ENCODE data around the gene MITF. TPM values are rescaled to one million over a fixed set of nuclear protein-coding genes. Genes with fewer than 3 reads are reported as not detected.

MITF gene
- total RNA-seq, 4 donors from 2014 or later, result 12.2 to 20.9 (median 17.1) TPM

DNA sequence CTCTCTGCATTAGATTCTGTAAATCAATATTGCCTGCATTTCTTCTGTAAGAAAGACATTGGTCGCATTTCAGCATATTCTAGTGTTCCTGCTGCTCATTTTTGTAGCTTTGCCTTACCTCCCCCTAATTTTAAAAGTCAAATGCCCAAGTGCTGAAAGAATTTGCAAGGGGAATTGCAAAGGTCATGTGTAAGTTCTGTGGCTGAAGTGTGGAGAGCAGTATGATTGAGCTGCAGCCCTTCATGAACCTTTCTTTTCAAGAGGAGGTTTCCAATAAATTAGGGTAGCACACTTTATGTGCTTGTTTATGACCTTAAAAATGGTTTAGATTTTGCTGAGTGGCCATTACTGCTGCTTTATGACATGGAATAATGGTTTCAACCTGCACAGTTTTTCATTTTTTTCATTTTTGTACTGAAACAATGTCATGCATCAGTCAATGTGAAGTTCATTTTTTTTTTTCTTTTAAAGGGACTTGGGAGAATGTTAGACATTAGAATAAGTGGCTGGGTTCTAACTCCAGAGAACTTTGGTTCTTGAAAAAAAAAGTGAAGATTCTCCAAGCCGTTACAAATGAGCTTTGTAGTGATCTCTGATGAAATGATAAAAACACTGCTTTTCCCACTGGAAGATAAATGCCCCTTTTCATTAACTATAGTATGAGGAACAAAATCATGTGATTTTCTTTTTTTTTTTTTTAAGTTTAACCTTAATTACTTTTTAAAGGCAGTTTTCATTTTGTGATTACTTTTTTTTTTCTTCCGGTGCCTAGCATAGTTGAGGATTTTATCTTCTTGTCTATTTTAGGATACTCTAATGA, 99.6 kb downstream of the MITF start:
- H3K36me3 ChIP-seq, result no peaks in the 10 kb centered on the region
- DNase-seq, result no peak
- H3K4me1 ChIP-seq, result peaks cover 0 to 11% (median 3%) of the 10 kb centered on the region in 4 donors
- H3K27me3 ChIP-seq, result no peaks in the 10 kb centered on the region
- intact Hi-C loops (cut with DNase I; ENCODE audit: low total_unique reads), result no loop called here
- TF ChIP-seq EP300 (IDR thresholded peaks at IDR 0.05; ENCODE audit: low read depth) (no peak), POLR2A (IDR thresholded peaks at IDR 0.05) (no peak), POLR2AphosphoS5 (IDR thresholded peaks at IDR 0.05) (no peak)
- TF ChIP-seq, protein P1, sequence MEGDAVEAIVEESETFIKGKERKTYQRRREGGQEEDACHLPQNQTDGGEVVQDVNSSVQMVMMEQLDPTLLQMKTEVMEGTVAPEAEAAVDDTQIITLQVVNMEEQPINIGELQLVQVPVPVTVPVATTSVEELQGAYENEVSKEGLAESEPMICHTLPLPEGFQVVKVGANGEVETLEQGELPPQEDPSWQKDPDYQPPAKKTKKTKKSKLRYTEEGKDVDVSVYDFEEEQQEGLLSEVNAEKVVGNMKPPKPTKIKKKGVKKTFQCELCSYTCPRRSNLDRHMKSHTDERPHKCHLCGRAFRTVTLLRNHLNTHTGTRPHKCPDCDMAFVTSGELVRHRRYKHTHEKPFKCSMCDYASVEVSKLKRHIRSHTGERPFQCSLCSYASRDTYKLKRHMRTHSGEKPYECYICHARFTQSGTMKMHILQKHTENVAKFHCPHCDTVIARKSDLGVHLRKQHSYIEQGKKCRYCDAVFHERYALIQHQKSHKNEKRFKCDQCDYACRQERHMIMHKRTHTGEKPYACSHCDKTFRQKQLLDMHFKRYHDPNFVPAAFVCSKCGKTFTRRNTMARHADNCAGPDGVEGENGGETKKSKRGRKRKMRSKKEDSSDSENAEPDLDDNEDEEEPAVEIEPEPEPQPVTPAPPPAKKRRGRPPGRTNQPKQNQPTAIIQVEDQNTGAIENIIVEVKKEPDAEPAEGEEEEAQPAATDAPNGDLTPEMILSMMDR (IDR thresholded peaks at IDR 0.05), result no peak
- in situ Hi-C loops (cut with MboI; ENCODE audit: low pct_ligation_motif_present in 1 of 4, low pct_unique_long_range_greater_than_20kb in 1 of 4, low sequenced_read_pairs in 3 of 4), result no loop called here
- peaks cover 0 to 7% of the 10 kb centered on the region in 2 donors for H3K9me3 ChIP-seq
- no peak overlapping the region for H3K4me3 ChIP-seq
- WGBS, 2 donors (ENCODE audit: low coverage in 1 of 2), result 78 to 89% methylated on average over 3 of the region's 3 CpGs
- H3K27ac ChIP-seq, result no peak overlapping the region

DNA sequence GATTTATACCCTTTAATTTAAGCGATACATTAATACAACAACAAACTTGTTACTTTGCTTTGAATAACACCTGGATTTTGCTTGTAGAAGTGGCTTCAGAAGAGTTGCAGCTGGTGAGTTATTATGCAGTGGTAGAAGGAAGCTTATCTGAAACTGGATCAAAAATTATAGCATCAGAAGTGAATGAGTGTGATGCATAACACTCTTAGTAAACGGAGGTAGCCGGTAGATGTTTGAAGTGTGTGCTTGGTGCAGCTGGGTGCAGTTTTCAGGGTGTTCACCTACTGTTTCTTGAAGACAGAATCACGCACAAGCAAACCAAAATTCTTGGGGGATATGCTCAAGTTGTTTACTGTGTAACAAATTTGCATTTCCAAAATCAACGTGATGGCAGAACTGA, 103.1 kb downstream of the MITF start:
- H3K4me1 ChIP-seq, result peaks cover 0 to 11% (median 3%) of the 10 kb centered on the region in 4 donors
- intact Hi-C loops (cut with DNase I; ENCODE audit: low total_unique reads), result no loop called here
- DNase-seq, result no peak

DNA sequence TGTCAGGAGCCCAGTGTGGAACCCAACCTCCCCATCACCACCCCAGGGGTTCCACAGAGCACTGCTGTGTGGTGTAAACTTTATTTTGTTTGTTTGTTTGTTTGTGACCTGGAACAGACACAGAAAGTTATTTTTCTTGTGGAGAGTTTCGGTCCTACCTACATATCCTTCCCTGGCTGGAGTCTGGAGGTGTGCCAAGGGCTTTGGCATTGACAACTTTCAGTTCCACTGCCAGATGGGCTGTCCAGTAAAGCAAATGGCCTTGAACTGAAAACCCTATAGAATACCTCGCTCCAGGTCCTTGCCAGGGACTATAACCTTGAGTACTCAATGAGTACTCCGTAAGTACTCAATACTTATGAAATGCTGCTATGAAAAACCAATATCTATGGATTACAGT, 103.5 kb downstream of the MITF start:
- no peak overlapping the region for H3K4me3 ChIP-seq
- peaks cover 0 to 11% (median 3%) of the 10 kb centered on the region in 4 donors for H3K4me1 ChIP-seq
- in situ Hi-C loops (cut with MboI; ENCODE audit: low pct_ligation_motif_present in 1 of 4, low pct_unique_long_range_greater_than_20kb in 1 of 4, low sequenced_read_pairs in 3 of 4), result no loop called here
- no peaks in the 10 kb centered on the region for H3K27me3 ChIP-seq
- H3K27ac ChIP-seq, result no peak overlapping the region
- TF ChIP-seq POLR2AphosphoS5 (IDR thresholded peaks at IDR 0.05), result no peak
- 63 to 86% methylated on average over 3 of the region's 3 CpGs for WGBS, 2 donors (ENCODE audit: low coverage in 1 of 2)
- no peaks in the 10 kb centered on the region for H3K9me3 ChIP-seq
- no peaks in the 10 kb centered on the region for H3K36me3 ChIP-seq
- DNase-seq, result no peak
- intact Hi-C loops (cut with DNase I; ENCODE audit: low total_unique reads), result no loop called here

More for the DNA sequence above, 103.1 kb downstream of the MITF start:
- Histone ChIP-seq H3K9me3 (no peaks in the 10 kb centered on the region), H3K4me3 (no peak overlapping the region), H3K36me3 (no peaks in the 10 kb centered on the region), H3K27ac (no peak overlapping the region), H3K27me3 (no peaks in the 10 kb centered on the region)
- WGBS, 2 donors (ENCODE audit: low coverage in 1 of 2), result 62 to 72% methylated on average over 5 of the region's 5 CpGs
- in situ Hi-C loops (cut with MboI; ENCODE audit: low pct_ligation_motif_present in 1 of 4, low pct_unique_long_range_greater_than_20kb in 1 of 4, low sequenced_read_pairs in 3 of 4), result no loop called here
- no peak for TF ChIP-seq POLR2AphosphoS5 (IDR thresholded peaks at IDR 0.05)
- TF ChIP-seq EP300 (IDR thresholded peaks at IDR 0.05; ENCODE audit: low read depth), result no peak
- TF ChIP-seq POLR2A (IDR thresholded peaks at IDR 0.05), result no peak
- TF ChIP-seq, protein P1 (IDR thresholded peaks at IDR 0.05), result no peak

DNA sequence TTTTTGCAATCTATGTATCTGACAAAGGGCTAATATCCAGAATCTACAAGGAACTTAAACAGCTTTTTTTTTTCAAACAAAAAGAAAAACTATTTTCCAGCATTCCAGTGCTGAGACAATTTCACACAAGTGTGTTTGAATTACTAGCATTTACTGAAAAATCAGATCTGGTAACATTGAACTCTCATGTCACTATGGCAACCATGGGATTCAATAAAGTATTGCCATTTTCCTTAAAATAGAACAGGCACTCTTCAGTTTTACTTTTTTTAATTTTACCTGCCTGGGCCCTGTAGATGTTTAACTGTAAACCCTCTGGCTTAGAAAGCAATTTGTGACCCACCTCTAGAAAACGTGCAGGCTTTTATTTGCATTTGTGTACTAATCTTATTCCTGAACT, 105.4 kb downstream of the MITF start:
- TF ChIP-seq, protein P1 (IDR thresholded peaks at IDR 0.05), result no peak
- WGBS, 2 donors (ENCODE audit: low coverage in 1 of 2), result 56 to 63% methylated on average over 1 of the region's 1 CpG
- Histone ChIP-seq H3K9me3 (no peaks in the 10 kb centered on the region), H3K27me3 (no peaks in the 10 kb centered on the region), H3K4me1 (peaks cover 0 to 4% (median 0%) of the 10 kb centered on the region in 4 donors), H3K4me3 (no peak overlapping the region), H3K27ac (no peak overlapping the region), H3K36me3 (no peaks in the 10 kb centered on the region)
- intact Hi-C loops (cut with DNase I; ENCODE audit: low total_unique reads), result no loop called here
- in situ Hi-C loops (cut with MboI; ENCODE audit: low pct_ligation_motif_present in 1 of 4, low pct_unique_long_range_greater_than_20kb in 1 of 4, low sequenced_read_pairs in 3 of 4), result no loop called here
- DNase-seq, result no peak

DNA sequence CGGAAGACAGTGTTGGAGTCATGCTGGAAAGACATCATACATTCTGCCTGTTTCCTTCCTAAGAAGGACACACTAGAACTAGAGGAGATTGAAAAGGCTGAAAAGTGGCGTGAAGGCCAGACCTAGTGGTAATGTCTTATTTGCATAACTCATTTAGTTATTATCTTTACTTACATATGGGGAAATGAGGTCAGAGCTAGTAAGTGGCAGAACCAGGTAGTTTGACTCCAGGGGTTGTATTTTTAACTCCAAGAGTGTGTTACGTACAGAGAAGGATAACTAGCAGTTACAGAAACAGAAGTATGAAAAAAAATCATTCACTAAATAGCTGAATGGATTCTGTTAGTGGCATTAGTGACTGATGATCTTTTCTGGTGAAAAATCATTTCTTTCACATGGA, 108.0 kb downstream of the MITF start:
- 85 to 90% methylated on average over 3 of the region's 3 CpGs for WGBS, 2 donors (ENCODE audit: low coverage in 1 of 2)
- Histone ChIP-seq H3K36me3 (no peaks in the 10 kb centered on the region), H3K4me1 (no peaks in the 10 kb centered on the region), H3K9me3 (no peaks in the 10 kb centered on the region), H3K4me3 (no peak overlapping the region), H3K27ac (no peak overlapping the region), H3K27me3 (no peaks in the 10 kb centered on the region)
- no peak for DNase-seq
- TF ChIP-seq POLR2AphosphoS5 (IDR thresholded peaks at IDR 0.05) (no peak), EP300 (IDR thresholded peaks at IDR 0.05; ENCODE audit: low read depth) (no peak), POLR2A (IDR thresholded peaks at IDR 0.05) (no peak)
- TF ChIP-seq, protein P1 (IDR thresholded peaks at IDR 0.05), result no peak
- intact Hi-C loops (cut with DNase I; ENCODE audit: low total_unique reads) (no loop called here), in situ Hi-C loops (cut with MboI; ENCODE audit: low pct_ligation_motif_present in 1 of 4, low pct_unique_long_range_greater_than_20kb in 1 of 4, low sequenced_read_pairs in 3 of 4) (no loop called here)
